T-cell (primary cell): Measurements from ENCODE around the gene CAMK2A. TPM values are rescaled to one million over a fixed set of nuclear protein-coding genes. Genes with fewer than 3 reads are reported as not detected.

Experiments used
- ATAC-seq, 4 experiments: fragments of 200-7000 bp in 3 of 4; fragments of 150-1000 bp in 1 of 4; cut with Tn5 transposase; replicated peaks in 1 of 4; 1 replicate in 3 of 4; 2 replicates in 1 of 4; pipeline ENCODE4 v1.10.0; 2021; ENCODE audit warnings: moderate library complexity in 3 of 4, mild to moderate bottlenecking in 2 of 4, moderate number of reproducible peaks in 1 of 4
- CTCF ChIA-PET, 2 donors: fragments of 300-600 bp; sonication (Branson Sonifier 250); formaldehyde crosslinking; loops; one replicate each; lab custom pipeline; 2022; ENCODE audit warnings: antibody characterized with exemption in 2 of 2; lab: Charles Lee
- POLR2A ChIA-PET, 2 donors: fragments of 300-600 bp; sonication (Branson Sonifier 250); formaldehyde crosslinking; loops; one replicate each; lab custom pipeline; 2022; ENCODE audit warnings: antibody characterized with exemption in 2 of 2; lab: Charles Lee
- DNase-seq, 35 experiments: peaks; one replicate each; pipeline versions ENCODE4 v3.0.0 to v3.0.0-alpha.2; 2013 to 2023
- H3K27ac ChIP-seq: one replicate; pipeline ENCODE4 v1.5.1; 2013; ENCODE audit warnings: low read length
- H3K27me3 ChIP-seq, 2 experiments: replicated peaks in 1 of 2; 1 replicate in 1 of 2; 2 replicates in 1 of 2; pipeline versions ENCODE4 v1.6.1 to v1.7.0; 2013; ENCODE audit warnings: low read length in 1 of 2, mixed read lengths in 1 of 2; ENCODE audit not compliant: control insufficient read depth in 2 of 2, insufficient read depth in 2 of 2; ENCODE audit errors: extremely low read depth in 1 of 2
- H3K36me3 ChIP-seq, 2 donors: 1 replicate in 1 of 2; 2 replicates in 1 of 2; pipeline versions ENCODE4 v1.6.1 to v1.7.0; 2013; ENCODE audit warnings: low read length in 1 of 2; ENCODE audit not compliant: control insufficient read depth in 2 of 2, insufficient read depth in 1 of 2; ENCODE audit errors: extremely low read depth in 1 of 2
- H3K4me1 ChIP-seq, 2 experiments: 1 replicate in 1 of 2; 2 replicates in 1 of 2; pipeline versions ENCODE4 v1.6.1 to v1.7.0; 2013; ENCODE audit warnings: low read length in 2 of 2, mixed read lengths in 1 of 2; ENCODE audit not compliant: insufficient read depth in 2 of 2, control insufficient read depth in 1 of 2; ENCODE audit errors: extremely low read depth in 1 of 2
- H3K4me3 ChIP-seq, 2 donors: 1 replicate in 1 of 2; 2 replicates in 1 of 2; pipeline versions ENCODE4 v1.5.1 to v1.7.0; 2013; ENCODE audit warnings: mild to moderate bottlenecking in 2 of 2, low read length in 1 of 2, moderate library complexity in 1 of 2; ENCODE audit not compliant: control insufficient read depth in 1 of 2; ENCODE audit errors: extremely low read depth in 1 of 2
- H3K9me3 ChIP-seq: 2 replicates; pipeline ENCODE4 v1.7.0; 2013
- H3K27ac Mint-ChIP-seq, 2 donors: one replicate each; pipeline ENCODE4 v1.8.0; 2020 to 2021; ENCODE audit warnings: mild to moderate bottlenecking in 2 of 2, mixed read lengths in 2 of 2
- H3K27me3 Mint-ChIP-seq, 2 donors: one replicate each; pipeline ENCODE4 v1.8.0; 2021 to 2022; ENCODE audit warnings: mixed read lengths in 2 of 2
- H3K36me3 Mint-ChIP-seq: one replicate; pipeline ENCODE4 v1.8.0; 2021; ENCODE audit warnings: mixed read lengths
- H3K4me1 Mint-ChIP-seq, 3 donors: one replicate each; pipeline ENCODE4 v1.8.0; 2020 to 2022; ENCODE audit warnings: mixed read lengths in 3 of 3, mild to moderate bottlenecking in 1 of 3
- H3K4me3 Mint-ChIP-seq, 3 donors: one replicate each; pipeline ENCODE4 v1.8.0; 2020 to 2022; ENCODE audit warnings: mild to moderate bottlenecking in 3 of 3, mixed read lengths in 3 of 3, moderate library complexity in 3 of 3
- H3K9me3 Mint-ChIP-seq, 3 donors: one replicate each; pipeline ENCODE4 v1.8.0; 2020 to 2022; ENCODE audit warnings: mixed read lengths in 3 of 3
- WGBS: methylation state at CpG from one replicate; pipeline ENCODE4 v1.1.5; 2013; ENCODE audit warnings: missing lambda C conversion rate; ENCODE audit not compliant: insufficient coverage; 5-methylcytosine and 5-hydroxymethylcytosine counted together
- total RNA-seq, 35 experiments: library from RNA in 6 of 35; stranded (reverse) in 6 of 35; fragments of 120-200 nt in 1 of 35; gene quantifications; one replicate each; pipeline versions ENCODE4 v1.2.1 to v1.2.4 and lab custom pipeline; 2013 to 2026

The CAMK2A gene
- total RNA-seq, 5 donors from 2014 or later (not counting 1 experiment from before 2014, with no cell fraction given) = not detected

- peaks cover 0 to 7% of the 10 kb centered on the region in 2 experiments for H3K4me1 ChIP-seq
- 90% methylated on average over 30 of the region's 31 CpGs for WGBS
- peaks cover 26 to 27% of the 10 kb centered on the region in 2 donors for H3K27me3 Mint-ChIP-seq
- no peak overlapping the region for H3K27ac ChIP-seq
- H3K4me1 Mint-ChIP-seq = peaks cover 0 to 3% (median 3%) of the 10 kb centered on the region in 3 donors
- DNase-seq = no peak
- H3K4me3 ChIP-seq = no peak overlapping the region
- no peaks in the 10 kb centered on the region for H3K9me3 Mint-ChIP-seq
- H3K36me3 ChIP-seq = no peaks in the 10 kb centered on the region
- peak in 1 of 4 experiments; percentile 20 for ATAC-seq
- H3K36me3 Mint-ChIP-seq = no peaks in the 10 kb centered on the region
- CTCF ChIA-PET = no interaction called here
- H3K4me3 Mint-ChIP-seq = no peak overlapping the region
- H3K27me3 ChIP-seq = peaks cover 10 to 38% of the 10 kb centered on the region in 2 experiments
- H3K9me3 ChIP-seq = no peaks in the 10 kb centered on the region
- no peak overlapping the region for H3K27ac Mint-ChIP-seq
- POLR2A ChIA-PET = interaction anchor here in 1 of 2 donors (0.6 kb wide), 1 partner anchor 198 kb away, joined by 8 read pairs; no protein-coding TSS in a partner anchor
Measured at GRCh38 chr5:150297934-150298595, 8.5 kb upstream of the CAMK2A start.

- Histone ChIP-seq H3K36me3 (no peaks in the 10 kb centered on the region), H3K4me1 (peaks cover 0 to 3% of the 10 kb centered on the region in 2 experiments), H3K9me3 (no peaks in the 10 kb centered on the region), H3K4me3 (no peak overlapping the region), H3K27me3 (peaks cover 10 to 31% of the 10 kb centered on the region in 2 experiments), H3K27ac (no peak overlapping the region)
- ChIA-PET CTCF (no interaction called here), POLR2A (interaction anchor here in 1 of 2 donors (0.6 kb wide), 1 partner anchor 197 kb away, joined by 8 read pairs; no protein-coding TSS in a partner anchor)
- ATAC-seq (no peak), DNase-seq (no peak)
- Mint-ChIP-seq H3K27ac (no peak overlapping the region), H3K27me3 (peaks cover 25 to 26% of the 10 kb centered on the region in 2 donors), H3K4me3 (no peak overlapping the region), H3K36me3 (no peaks in the 10 kb centered on the region), H3K9me3 (no peaks in the 10 kb centered on the region), H3K4me1 (peaks cover 0 to 3% (median 3%) of the 10 kb centered on the region in 3 donors)
- 87% methylated on average over 35 of the region's 36 CpGs for WGBS
Measured at GRCh38 chr5:150297236-150297890, 7.8 kb upstream of the CAMK2A start.

GRCh38 chr5:150296496-150296895, 6.9 kb upstream of the CAMK2A start:
- Mint-ChIP-seq H3K4me3 (no peak overlapping the region), H3K4me1 (peaks cover 0 to under 1% (median 0%) of the 10 kb centered on the region in 3 donors), H3K27me3 (peaks cover 19 to 24% of the 10 kb centered on the region in 2 donors), H3K27ac (no peak overlapping the region), H3K36me3 (no peaks in the 10 kb centered on the region), H3K9me3 (no peaks in the 10 kb centered on the region)
- Histone ChIP-seq H3K4me3 (no peak overlapping the region), H3K9me3 (no peaks in the 10 kb centered on the region), H3K4me1 (no peaks in the 10 kb centered on the region), H3K27ac (no peak overlapping the region), H3K27me3 (peaks cover 2 to 27% of the 10 kb centered on the region in 2 experiments), H3K36me3 (no peaks in the 10 kb centered on the region)
- DNase-seq = no peak
- POLR2A ChIA-PET = no interaction called here
- 83% methylated on average over 2 of the region's 7 CpGs for WGBS
- ATAC-seq = no peak
- CTCF ChIA-PET = no interaction called here

GRCh38 chr5:150295741-150296486, 6.3 kb upstream of the CAMK2A start:
- Histone ChIP-seq H3K9me3 (no peaks in the 10 kb centered on the region), H3K36me3 (no peaks in the 10 kb centered on the region), H3K27ac (no peak overlapping the region), H3K4me3 (no peak overlapping the region), H3K27me3 (peaks cover 2 to 28% of the 10 kb centered on the region in 2 experiments), H3K4me1 (no peaks in the 10 kb centered on the region)
- Mint-ChIP-seq H3K4me3 (no peak overlapping the region), H3K4me1 (no peaks in the 10 kb centered on the region), H3K36me3 (no peaks in the 10 kb centered on the region), H3K9me3 (no peaks in the 10 kb centered on the region), H3K27ac (no peak overlapping the region), H3K27me3 (peaks cover 14 to 18% of the 10 kb centered on the region in 2 donors)
- no peak for DNase-seq
- CTCF ChIA-PET = no interaction called here
- 79% methylated on average over 11 of the region's 17 CpGs for WGBS
- POLR2A ChIA-PET = no interaction called here
- ATAC-seq = no peak

GRCh38 chr5:150295172-150295634, 5.6 kb upstream of the CAMK2A start:
- 73% methylated on average over 6 of the region's 10 CpGs for WGBS
- no peaks in the 10 kb centered on the region for H3K9me3 Mint-ChIP-seq
- POLR2A ChIA-PET = no interaction called here
- Histone ChIP-seq H3K4me1 (no peaks in the 10 kb centered on the region), H3K4me3 (no peak overlapping the region), H3K27me3 (peaks cover under 1 to 25% of the 10 kb centered on the region in 2 experiments), H3K9me3 (no peaks in the 10 kb centered on the region), H3K27ac (no peak overlapping the region), H3K36me3 (no peaks in the 10 kb centered on the region)
- H3K27me3 Mint-ChIP-seq = peaks cover 15 to 17% of the 10 kb centered on the region in 2 donors
- H3K36me3 Mint-ChIP-seq = no peaks in the 10 kb centered on the region
- H3K27ac Mint-ChIP-seq = no peak overlapping the region
- ATAC-seq = no peak
- H3K4me3 Mint-ChIP-seq = no peak overlapping the region
- H3K4me1 Mint-ChIP-seq = no peaks in the 10 kb centered on the region
- DNase-seq = no peak
- CTCF ChIA-PET = no interaction called here

- ChIA-PET CTCF (no interaction called here), POLR2A (interaction anchor here in 1 of 2 donors (0.6 kb wide), 1 partner anchor 521 kb away, joined by 3 read pairs; no protein-coding TSS in a partner anchor)
- Mint-ChIP-seq H3K36me3 (no peaks in the 10 kb centered on the region), H3K9me3 (no peaks in the 10 kb centered on the region), H3K27me3 (peaks cover 12% of the 10 kb centered on the region in 2 donors), H3K27ac (no peak overlapping the region), H3K4me3 (no peak overlapping the region), H3K4me1 (no peaks in the 10 kb centered on the region)
- Histone ChIP-seq H3K9me3 (no peaks in the 10 kb centered on the region), H3K27me3 (peaks cover 0 to 27% of the 10 kb centered on the region in 2 experiments), H3K4me3 (no peak overlapping the region), H3K4me1 (no peaks in the 10 kb centered on the region), H3K27ac (no peak overlapping the region), H3K36me3 (no peaks in the 10 kb centered on the region)
- WGBS = 100% methylated on average over 5 of the region's 10 CpGs
- DNase-seq = no peak
- ATAC-seq = no peak
Measured at GRCh38 chr5:150294551-150295071, 5.0 kb upstream of the CAMK2A start.
